NCI-H2107 (cell line): ENCODE measurements around the gene NFATC4.
A peak's percentile ranks its signal among the peaks of the same experiment; 100 is the strongest.
"Not testable (repeated sequence)": the region's sequence is repeated elsewhere in the genome, so short reads cannot be mapped to it uniquely, and the experiment has no call there.

Source experiments
- DNase-seq: peaks from one replicate; lab custom pipeline; 2025; lab: John Stamatoyannopoulos, UW

The NFATC4 gene

GRCh38 chr14:24367514-24368211, at the start of gene NFATC4:
Gene NFATC4, plus strand, starts transcription at chr14:24368184. Its CDS starts 157 bp downstream, at chr14:24368341.
- peak; percentile 72 for DNase-seq

- DNase-seq = no peak
Observed at GRCh38 chr14:24321212-24321975, 46.6 kb upstream of the NFATC4 start.

GRCh38 chr14:24322672-24323071, 45.3 kb upstream of the NFATC4 start:
- no peak for DNase-seq

- DNase-seq = no peak
Observed at GRCh38 chr14:24323341-24323740, 44.6 kb upstream of the NFATC4 start.

GRCh38 chr14:24324024-24324423, 44.0 kb upstream of the NFATC4 start:
- DNase-seq = no peak

- no peak for DNase-seq
Observed at GRCh38 chr14:24325041-24325530, 42.9 kb upstream of the NFATC4 start.

- no peak for DNase-seq
Observed at GRCh38 chr14:24325963-24326362, 42.0 kb upstream of the NFATC4 start.

- no peak for DNase-seq
Observed at GRCh38 chr14:24327303-24327702, 40.7 kb upstream of the NFATC4 start.

GRCh38 chr14:24327914-24328313, 40.1 kb upstream of the NFATC4 start:
- not testable (repeated sequence) for DNase-seq

GRCh38 chr14:24329073-24329663, 38.8 kb upstream of the NFATC4 start:
- no peak for DNase-seq

- DNase-seq = no peak
Observed at GRCh38 chr14:24329736-24330135, 38.2 kb upstream of the NFATC4 start.

GRCh38 chr14:24330973-24331674, 36.9 kb upstream of the NFATC4 start:
- DNase-seq = no peak

- DNase-seq = no peak
Observed at GRCh38 chr14:24331731-24332267, 36.2 kb upstream of the NFATC4 start.

GRCh38 chr14:24332268-24332993, 35.6 kb upstream of the NFATC4 start:
- DNase-seq = peak; percentile 77

GRCh38 chr14:24334431-24335291, 33.3 kb upstream of the NFATC4 start, which contains the start of gene ADCY4:
Gene ADCY4, minus strand, starts transcription at chr14:24335071. Its CDS starts 419 bp downstream, at chr14:24334652.
- DNase-seq = no peak

GRCh38 chr14:24335461-24336171, 32.4 kb upstream of the NFATC4 start:
- no peak for DNase-seq

- DNase-seq = no peak
Observed at GRCh38 chr14:24337144-24337823, 30.7 kb upstream of the NFATC4 start.

- DNase-seq = no peak
Observed at GRCh38 chr14:24337824-24338175, 30.2 kb upstream of the NFATC4 start.

- DNase-seq = no peak
Observed at GRCh38 chr14:24338843-24339242, 29.1 kb upstream of the NFATC4 start.
